ENCODE data around the gene ADAM10. TPM values are rescaled to one million over a fixed set of nuclear protein-coding genes. Genes with fewer than 3 reads are reported as not detected.

The ADAM10 gene
- total RNA-seq, 1 donor from 2014 or later, result 87.7 TPM

- H3K9me3 Mint-ChIP-seq, result peaks cover 3% of the 10 kb centered on the region
- no peak overlapping the region for H3K27ac Mint-ChIP-seq
- no peak overlapping the region for H3K4me3 Mint-ChIP-seq
- peaks cover 3% of the 10 kb centered on the region for H3K4me1 Mint-ChIP-seq
- H3K27me3 Mint-ChIP-seq, result no peaks in the 10 kb centered on the region
- no peak for TF ChIP-seq CTCF (IDR thresholded peaks at IDR 0.05)
- intact Hi-C loops (cut with micrococcal nuclease), result no loop called here
- ATAC-seq (ENCODE audit: low read depth) (no peak), DNase-seq (no peak)
- no peaks in the 10 kb centered on the region for H3K36me3 Mint-ChIP-seq (ENCODE audit: low read depth)
- ChIA-PET CTCF (no interaction called here), POLR2A (no interaction called here)
These were observed 176.2 kb downstream of the ADAM10 start for GRCh38 chr15:58573270-58573669.

- ChIA-PET POLR2A (no interaction called here), CTCF (no interaction called here)
- Mint-ChIP-seq H3K9me3 (peaks cover 3% of the 10 kb centered on the region), H3K4me1 (peaks cover 3% of the 10 kb centered on the region), H3K36me3 (ENCODE audit: low read depth) (no peaks in the 10 kb centered on the region), H3K4me3 (no peak overlapping the region), H3K27ac (no peak overlapping the region), H3K27me3 (no peaks in the 10 kb centered on the region)
- intact Hi-C loops (cut with micrococcal nuclease), result no loop called here
- ATAC-seq (ENCODE audit: low read depth) (no peak), DNase-seq (no peak)
- TF ChIP-seq CTCF (IDR thresholded peaks at IDR 0.05), result no peak
These were observed 177.0 kb downstream of the ADAM10 start for GRCh38 chr15:58572521-58572920.

GRCh38 chr15:58571491-58571890 is 178.0 kb downstream of the ADAM10 start:
- Mint-ChIP-seq H3K36me3 (ENCODE audit: low read depth) (no peaks in the 10 kb centered on the region), H3K4me3 (no peak overlapping the region), H3K9me3 (peaks cover 3% of the 10 kb centered on the region), H3K4me1 (peaks cover 3% of the 10 kb centered on the region), H3K27me3 (no peaks in the 10 kb centered on the region), H3K27ac (no peak overlapping the region)
- intact Hi-C loops (cut with micrococcal nuclease), result no loop called here
- DNase-seq (no peak), ATAC-seq (ENCODE audit: low read depth) (no peak)
- ChIA-PET POLR2A (no interaction called here), CTCF (no interaction called here)
- no peak for TF ChIP-seq CTCF (IDR thresholded peaks at IDR 0.05)

GRCh38 chr15:58569455-58569854 is 180.1 kb downstream of the ADAM10 start:
- H3K4me1 Mint-ChIP-seq, result no peaks in the 10 kb centered on the region
- H3K27ac Mint-ChIP-seq, result no peak overlapping the region
- intact Hi-C loops (cut with micrococcal nuclease), result no loop called here
- no peak overlapping the region for H3K4me3 Mint-ChIP-seq
- DNase-seq (no peak), ATAC-seq (ENCODE audit: low read depth) (no peak)
- no peaks in the 10 kb centered on the region for H3K36me3 Mint-ChIP-seq (ENCODE audit: low read depth)
- H3K9me3 Mint-ChIP-seq, result peaks cover 3% of the 10 kb centered on the region
- POLR2A ChIA-PET, result no interaction called here
- no peak for TF ChIP-seq CTCF (IDR thresholded peaks at IDR 0.05)
- CTCF ChIA-PET, result no interaction called here
- no peaks in the 10 kb centered on the region for H3K27me3 Mint-ChIP-seq

- ATAC-seq (ENCODE audit: low read depth), result no peak
- Mint-ChIP-seq H3K27ac (no peak overlapping the region), H3K27me3 (no peaks in the 10 kb centered on the region), H3K4me3 (no peak overlapping the region), H3K9me3 (peaks cover 3% of the 10 kb centered on the region), H3K36me3 (ENCODE audit: low read depth) (no peaks in the 10 kb centered on the region), H3K4me1 (no peaks in the 10 kb centered on the region)
- intact Hi-C loops (cut with micrococcal nuclease), result no loop called here
- ChIA-PET POLR2A (no interaction called here), CTCF (no interaction called here)
- TF ChIP-seq CTCF (IDR thresholded peaks at IDR 0.05), result no peak
- no peak for DNase-seq
These were observed 181.3 kb downstream of the ADAM10 start for GRCh38 chr15:58568157-58568571.
